ENCODE results near the gene KLHL12.

KLHL12 gene

GRCh38 chr1:202890392-202890791, 36.6 kb downstream of the KLHL12 start:
- in situ Hi-C loops (cut with HindIII; ENCODE audit: low sequenced_read_pairs): no loop called here

- in situ Hi-C loops (cut with HindIII; ENCODE audit: low sequenced_read_pairs): no loop called here
Observed at GRCh38 chr1:202888531-202889360, 38.3 kb downstream of the KLHL12 start, which contains the start of gene RABIF. Gene RABIF (minus strand): TSS chr1:202889149. CDS start chr1:202889098, 51 bp downstream.

- in situ Hi-C loops (cut with HindIII; ENCODE audit: low sequenced_read_pairs): no loop called here
Observed at GRCh38 chr1:202888221-202888530, 38.9 kb downstream of the KLHL12 start.

GRCh38 chr1:202880961-202881460, 46.0 kb downstream of the KLHL12 start:
- in situ Hi-C loops (cut with HindIII; ENCODE audit: low sequenced_read_pairs): no loop called here

- in situ Hi-C loops (cut with HindIII; ENCODE audit: low sequenced_read_pairs): no loop called here
Observed at GRCh38 chr1:202880062-202880461, 47.0 kb downstream of the KLHL12 start.

GRCh38 chr1:202879128-202879527, 47.9 kb downstream of the KLHL12 start:
- in situ Hi-C loops (cut with HindIII; ENCODE audit: low sequenced_read_pairs): no loop called here

GRCh38 chr1:202873026-202873425, 54.0 kb downstream of the KLHL12 start:
- in situ Hi-C loops (cut with HindIII; ENCODE audit: low sequenced_read_pairs): no loop called here

- in situ Hi-C loops (cut with HindIII; ENCODE audit: low sequenced_read_pairs): no loop called here
Observed at GRCh38 chr1:202871367-202871766, 55.7 kb downstream of the KLHL12 start.

GRCh38 chr1:202862679-202863560, 64.1 kb downstream of the KLHL12 start:
- in situ Hi-C loops (cut with HindIII; ENCODE audit: low sequenced_read_pairs): no loop called here

GRCh38 chr1:202861420-202862132, 65.5 kb downstream of the KLHL12 start:
- in situ Hi-C loops (cut with HindIII; ENCODE audit: low sequenced_read_pairs): no loop called here

- in situ Hi-C loops (cut with HindIII; ENCODE audit: low sequenced_read_pairs): no loop called here
Observed at GRCh38 chr1:202860744-202861419, 66.2 kb downstream of the KLHL12 start.

- in situ Hi-C loops (cut with HindIII; ENCODE audit: low sequenced_read_pairs): loop anchor here (5.0 kb wide), 1 partner anchor 37 kb away; no protein-coding TSS in a partner anchor
Observed at GRCh38 chr1:202858789-202859414, 68.1 kb downstream of the KLHL12 start.

GRCh38 chr1:202858331-202858730, 68.7 kb downstream of the KLHL12 start:
- in situ Hi-C loops (cut with HindIII; ENCODE audit: low sequenced_read_pairs): loop anchor here (5.0 kb wide), 1 partner anchor 36 kb away; no protein-coding TSS in a partner anchor

GRCh38 chr1:202857136-202857610, 69.9 kb downstream of the KLHL12 start:
- in situ Hi-C loops (cut with HindIII; ENCODE audit: low sequenced_read_pairs): loop anchor here (5.0 kb wide), 1 partner anchor 35 kb away; no protein-coding TSS in a partner anchor

- in situ Hi-C loops (cut with HindIII; ENCODE audit: low sequenced_read_pairs): loop anchor here (5.0 kb wide), 1 partner anchor 34 kb away; no protein-coding TSS in a partner anchor
Observed at GRCh38 chr1:202856014-202856413, 71.0 kb downstream of the KLHL12 start.

- in situ Hi-C loops (cut with HindIII; ENCODE audit: low sequenced_read_pairs): loop anchor here (5.0 kb wide), 2 partner anchors 32 to 63 kb away; no protein-coding TSS in a partner anchor
Observed at GRCh38 chr1:202854787-202855186, 72.2 kb downstream of the KLHL12 start.

GRCh38 chr1:202852163-202852904, 74.7 kb downstream of the KLHL12 start:
- in situ Hi-C loops (cut with HindIII; ENCODE audit: low sequenced_read_pairs): loop anchor here (5.0 kb wide), 1 partner anchor 65 kb away; no protein-coding TSS in a partner anchor

- in situ Hi-C loops (cut with HindIII; ENCODE audit: low sequenced_read_pairs): loop anchor here (5.0 kb wide), 1 partner anchor 67 kb away; no protein-coding TSS in a partner anchor
Observed at GRCh38 chr1:202850593-202851362, 76.3 kb downstream of the KLHL12 start.
